PFSK-1 (cell line): ENCODE results near the gene ACOT7.

Source experiments
- REST ChIP-seq, 2 experiments: IDR thresholded peaks; 2 replicates each; pipeline versions ENCODE4 v1.6.1 to v1.8.0; 2011 to 2012; ENCODE audit warnings: low read depth in 2 of 2, low read length in 2 of 2, control low read depth in 1 of 2, inconsistent platforms in 1 of 2, mild to moderate bottlenecking in 1 of 2, moderate library complexity in 1 of 2; ENCODE audit not compliant: insufficient read depth in 1 of 2
- SIN3A ChIP-seq: IDR thresholded peaks from 2 replicates; pipeline ENCODE4 v1.6.1; 2012; ENCODE audit warnings: mild to moderate bottlenecking, low read length, moderate library complexity, borderline replicate concordance; ENCODE audit not compliant: insufficient read depth
- TAF1 ChIP-seq: IDR thresholded peaks from 2 replicates; pipeline ENCODE4 v1.6.1; 2012; ENCODE audit warnings: low read length, control low read depth, borderline replicate concordance; ENCODE audit not compliant: insufficient read depth

GRCh38 chr1:6409053-6409452, 15.5 kb upstream of the ACOT7 start:
- TF ChIP-seq TAF1 (no peak), SIN3A (no peak), REST (IDR thresholded peaks at IDR 0.05; ENCODE audit: insufficient read depth in 1 of 2, low read depth in 2 of 2, low read length in 2 of 2) (no peak)
